Left renal cortex interstitium (tissue), 4 donors: Measurements from ENCODE around the gene GDPD5. TPM values are rescaled to one million over a fixed set of nuclear protein-coding genes. Genes with fewer than 3 reads are reported as not detected.

ENCODE experiments used
- DNase-seq, 4 donors: peaks; one replicate each; pipeline ENCODE4 v3.0.0-alpha.2; 2013; ENCODE audit warnings: low read depth in 4 of 4, low spot score in 2 of 4, missing footprints in 1 of 4
- polyA plus RNA-seq, 4 donors: library from polyadenylated mRNA; unstranded; fragments of 120-200 nt; gene quantifications; one replicate each; pipeline ENCODE4 v1.2.1, GENCODE V29; 2013; ENCODE audit not compliant: insufficient read length in 4 of 4

GDPD5 gene
- polyA plus RNA-seq, 4 donors, result 6.7 to 17.4 (median 11.8) TPM

DNA sequence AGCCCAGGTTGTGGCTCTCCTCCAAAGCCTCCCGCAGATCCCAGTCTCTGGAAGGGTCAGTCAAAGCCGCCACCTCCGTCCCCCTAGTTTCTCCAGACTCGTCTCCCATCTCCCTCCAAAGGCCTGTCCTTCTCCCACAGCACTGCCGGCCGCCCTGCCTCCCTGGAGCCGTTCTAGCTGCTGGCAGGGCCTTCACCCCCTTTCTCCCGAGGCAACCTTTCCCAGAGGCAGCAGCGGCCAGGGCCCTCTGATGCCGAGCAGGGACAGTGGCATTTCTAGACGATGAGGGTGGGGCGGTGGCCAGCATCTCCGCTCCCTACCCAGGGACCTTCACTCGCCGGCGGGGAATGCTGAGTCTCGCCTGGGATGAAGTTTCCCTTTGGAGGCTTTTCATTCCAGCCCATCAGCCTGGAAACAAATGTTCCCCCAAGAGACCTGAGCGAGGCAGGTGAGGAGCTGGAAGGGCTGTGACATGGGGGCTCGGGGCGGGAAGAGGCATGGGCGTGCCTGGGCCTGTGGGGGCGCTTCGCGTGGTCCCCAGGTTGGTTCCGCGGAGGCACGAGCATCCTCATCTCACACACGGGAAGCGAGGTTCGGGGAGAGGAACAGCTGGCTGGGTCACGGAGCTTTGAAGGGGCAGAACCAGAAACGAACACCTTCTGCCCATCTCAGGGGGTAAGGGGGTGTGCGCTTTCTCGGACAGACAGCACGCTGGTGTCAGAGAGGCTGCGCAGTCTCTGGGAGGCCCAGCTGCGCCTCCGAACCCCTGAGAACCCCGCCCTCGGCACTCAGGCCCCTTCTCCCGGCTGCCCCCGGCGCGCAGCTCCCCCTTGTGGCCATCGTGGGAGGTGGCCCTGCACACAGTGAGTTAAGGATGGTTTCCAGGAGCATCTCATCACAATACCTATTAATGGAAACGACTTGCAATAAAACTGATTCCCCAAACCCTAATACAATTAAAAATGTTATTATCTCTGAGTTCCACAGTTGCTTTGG is 74.6 kb downstream of the GDPD5 start:
- no peak for DNase-seq

DNA sequence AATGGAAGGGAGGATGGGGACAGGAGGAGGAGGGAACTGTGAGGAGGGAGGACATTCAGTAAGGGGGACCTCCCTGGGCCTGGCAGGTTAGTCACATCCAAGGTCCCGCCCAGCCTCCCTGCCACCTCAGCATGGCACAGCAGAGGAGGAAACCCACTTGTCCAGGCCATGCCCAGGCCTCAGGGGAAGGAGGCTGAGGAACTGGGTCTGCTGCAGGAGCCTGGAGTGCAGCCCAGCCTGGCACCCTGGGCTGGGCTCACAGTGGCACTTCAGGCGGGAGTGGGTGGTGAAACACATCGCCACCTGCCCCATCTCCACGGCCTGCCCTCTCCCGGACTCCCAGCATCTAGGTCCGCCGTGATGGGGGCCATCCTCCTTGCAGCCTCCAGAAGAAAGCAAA is 75.5 kb downstream of the GDPD5 start:
- no peak for DNase-seq

GRCh38 chr11:75449776-75450175 is 76.0 kb downstream of the GDPD5 start:
- no peak for DNase-seq

GRCh38 chr11:75449271-75449670 is 76.5 kb downstream of the GDPD5 start:
- DNase-seq, result no peak

GRCh38 chr11:75447415-75447814 is 78.3 kb downstream of the GDPD5 start:
- DNase-seq, result no peak

DNA sequence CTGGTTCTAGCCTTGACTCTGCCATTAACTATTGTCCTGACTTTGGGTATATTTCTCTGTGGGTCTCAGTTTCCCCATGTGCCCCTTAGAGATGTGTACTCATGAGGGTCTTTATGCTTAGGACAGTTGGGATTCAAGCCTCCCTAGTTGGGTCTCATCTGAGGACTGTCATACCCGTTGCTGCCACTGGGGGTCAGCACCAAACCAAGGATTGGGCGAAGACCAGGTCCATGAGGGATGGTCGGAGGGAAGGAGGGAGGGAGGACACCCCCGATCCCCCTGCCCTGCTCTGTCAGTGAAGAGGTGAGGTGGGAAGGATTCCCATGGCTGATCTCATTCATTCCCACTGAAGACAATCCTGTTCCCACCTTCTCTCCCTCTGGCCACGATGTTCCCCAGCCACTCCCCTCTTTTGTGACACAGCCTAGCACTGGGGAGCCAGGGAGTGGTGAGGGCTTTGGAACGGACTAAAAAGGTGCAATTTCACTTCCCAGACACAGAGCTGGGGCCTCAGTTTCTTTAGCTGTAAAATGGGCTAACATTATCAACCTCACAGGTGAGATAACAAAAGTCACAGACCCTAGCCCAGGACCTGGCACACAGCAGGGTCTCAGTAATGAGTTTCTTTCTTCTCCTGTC is 80.3 kb downstream of the GDPD5 start:
- DNase-seq, result no peak

DNA sequence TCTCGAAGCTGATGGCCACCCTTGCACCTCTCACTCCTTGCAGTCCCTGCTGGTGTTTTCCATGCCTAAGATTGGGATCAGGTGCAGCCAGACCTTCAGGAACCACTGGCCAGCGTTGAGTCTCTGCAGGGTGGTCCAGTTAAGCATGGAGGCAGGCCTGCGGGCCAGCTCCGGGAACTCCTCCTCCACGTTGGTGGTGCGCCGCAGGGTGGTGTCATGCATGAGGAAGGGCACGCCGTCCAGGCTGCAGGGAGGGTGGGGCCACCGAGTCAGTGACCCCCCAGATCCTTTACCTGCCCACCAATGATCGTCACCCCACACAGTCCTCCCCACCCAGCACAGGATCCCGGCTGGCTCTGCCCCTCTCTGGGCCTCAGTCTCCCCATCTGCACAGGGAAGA is 82.7 kb downstream of the GDPD5 start:
- DNase-seq, result no peak

DNA sequence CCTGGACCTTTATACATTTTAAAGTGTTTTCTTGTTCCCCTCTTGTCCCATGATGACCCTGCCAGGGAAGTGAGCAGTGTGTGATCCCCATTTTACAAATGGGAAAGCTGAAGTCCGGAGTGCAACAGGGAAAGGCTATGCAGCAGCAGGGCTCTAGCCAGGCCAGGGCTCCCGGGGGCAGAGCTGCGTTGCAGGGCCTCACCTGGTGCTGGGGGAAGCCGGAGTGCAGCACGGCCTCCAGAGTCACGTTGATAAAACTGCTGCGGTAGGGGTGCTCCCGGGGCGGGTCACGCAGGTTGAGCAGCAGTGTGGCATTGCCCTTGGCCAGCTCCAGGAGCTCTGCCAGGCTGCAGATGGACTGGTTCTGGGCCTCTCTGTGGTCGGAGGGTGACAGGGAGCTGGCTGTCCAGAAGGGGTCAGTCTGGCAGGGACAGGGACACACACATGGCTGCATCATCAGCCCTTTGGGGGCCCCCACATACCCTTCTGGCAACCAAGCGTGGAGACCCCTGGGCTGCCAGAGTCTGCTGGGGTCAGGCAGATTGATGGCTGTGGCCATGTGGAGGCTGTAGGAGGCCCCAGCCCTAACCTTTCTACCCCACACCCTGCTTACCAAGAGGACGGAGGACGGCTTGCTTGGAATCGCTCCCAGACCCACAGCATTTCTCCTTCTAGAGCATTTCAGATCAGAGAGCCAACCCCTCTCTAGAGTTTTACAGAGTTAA is 83.4 kb downstream of the GDPD5 start:
- no peak for DNase-seq

GRCh38 chr11:75441804-75442132 is 84.0 kb downstream of the GDPD5 start:
- DNase-seq, result no peak

DNA sequence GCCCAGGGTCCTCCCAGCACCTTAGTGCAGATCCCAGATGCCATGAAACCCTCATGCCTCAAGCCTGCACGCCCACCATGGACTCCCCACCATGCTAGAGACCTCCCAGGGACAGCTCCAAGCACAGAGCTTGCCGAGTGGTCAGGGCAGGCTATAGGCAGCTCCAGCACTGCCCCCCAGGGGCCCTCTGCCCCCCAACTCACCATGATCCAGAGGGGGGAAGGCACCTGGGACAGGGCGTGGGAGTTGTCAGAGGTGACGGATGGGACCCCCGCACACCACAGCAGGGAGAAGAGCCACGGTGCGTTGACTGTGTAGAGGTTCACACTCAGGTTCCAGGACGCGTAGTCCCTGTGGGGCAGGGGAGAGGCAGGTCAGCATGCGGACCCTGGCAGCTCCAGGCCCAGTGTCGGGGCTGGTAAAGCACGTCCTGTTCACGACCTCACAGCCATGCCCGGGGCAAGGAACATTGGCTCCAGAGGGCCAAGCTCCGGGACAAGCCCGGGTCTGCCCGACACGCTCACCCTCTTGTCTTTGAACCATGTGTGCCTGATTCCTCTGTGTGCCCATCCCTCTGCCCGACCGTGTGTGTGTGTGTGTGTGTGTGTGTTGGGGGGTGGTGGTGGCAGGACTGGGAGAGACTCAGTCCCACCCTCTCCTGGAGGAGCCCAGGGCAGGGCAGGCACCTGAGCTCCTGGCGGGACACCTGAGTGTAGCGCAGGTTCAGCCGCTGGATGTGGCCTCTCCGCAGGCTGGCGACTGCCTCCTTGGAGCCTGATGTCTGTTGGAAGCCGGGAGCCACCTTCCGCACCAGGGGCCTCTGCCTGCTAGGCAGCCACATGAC is 84.6 kb downstream of the GDPD5 start:
- no peak for DNase-seq

DNA sequence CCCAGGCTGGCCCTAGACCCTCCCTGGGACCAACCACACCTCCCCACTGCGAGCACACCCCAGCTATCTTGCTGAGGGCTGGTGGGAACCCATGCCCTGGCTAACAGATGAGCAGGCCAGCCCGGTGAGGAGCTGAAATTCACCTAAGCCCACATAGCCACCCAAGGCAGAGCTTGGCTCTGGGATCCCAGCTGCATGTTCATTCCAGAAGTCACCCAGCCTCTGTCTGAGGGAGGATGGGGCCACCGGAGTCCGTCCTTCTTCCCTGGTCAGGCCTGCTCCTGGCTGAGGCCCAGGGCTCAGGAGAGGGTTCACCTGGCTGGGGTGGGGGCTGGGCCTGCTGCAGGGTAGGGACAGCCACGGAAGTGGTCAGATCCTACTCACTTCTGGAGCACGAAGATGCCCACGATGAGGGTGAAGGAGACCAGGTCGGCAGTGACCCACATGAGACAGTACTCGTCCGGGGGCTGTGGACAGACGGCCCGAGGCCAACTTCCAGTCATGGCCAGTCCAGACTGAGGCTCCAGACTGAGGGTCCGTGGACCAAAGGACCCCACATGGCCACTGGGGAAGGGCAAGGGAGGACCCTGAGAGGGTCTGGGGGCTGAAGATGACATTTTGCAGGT is 86.1 kb downstream of the GDPD5 start:
- no peak for DNase-seq

- no peak for DNase-seq
Observed at GRCh38 chr11:75439026-75439425, 86.7 kb downstream of the GDPD5 start.

GRCh38 chr11:75437966-75438659 is 87.6 kb downstream of the GDPD5 start:
- no peak for DNase-seq

GRCh38 chr11:75436806-75437205 is 88.9 kb downstream of the GDPD5 start:
- DNase-seq, result no peak

GRCh38 chr11:75435571-75435925 is 90.2 kb downstream of the GDPD5 start:
- DNase-seq, result no peak

DNA sequence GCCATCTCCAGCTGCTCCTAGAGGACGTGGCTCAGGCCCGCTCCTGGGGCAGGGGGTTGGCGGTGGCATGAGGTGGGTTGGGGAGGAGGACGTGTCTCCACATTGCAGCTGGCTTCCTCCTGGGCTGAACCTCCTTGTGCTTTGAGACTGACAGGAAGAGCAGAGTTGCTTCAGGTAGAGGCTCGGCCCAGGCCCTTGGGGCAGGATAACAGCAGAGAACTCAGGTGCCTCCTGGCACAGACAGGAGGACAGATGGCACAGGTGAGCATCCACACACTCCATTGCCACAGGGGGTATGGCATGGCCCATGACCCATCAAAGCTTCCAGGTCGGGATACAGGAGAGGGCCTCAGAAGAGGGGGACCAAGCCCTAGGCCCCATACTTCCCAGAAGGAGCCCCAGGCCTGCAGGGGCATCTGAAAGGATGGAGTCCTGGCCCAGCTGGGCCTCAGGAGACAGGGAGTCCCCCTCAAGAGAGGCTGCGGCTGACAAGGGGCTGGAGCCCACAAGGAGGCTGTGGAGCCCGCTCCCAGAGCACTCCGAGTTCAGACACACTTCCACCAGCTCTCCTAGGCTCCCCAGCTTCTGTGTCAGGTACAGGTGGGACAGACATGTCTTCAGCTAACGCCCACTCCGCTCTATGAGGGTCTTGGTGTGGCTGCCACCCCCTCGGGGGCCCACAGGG is 90.7 kb downstream of the GDPD5 start:
- DNase-seq, result no peak

GRCh38 chr11:75434051-75434450 is 91.7 kb downstream of the GDPD5 start:
- no peak for DNase-seq

- DNase-seq, result no peak
Observed at GRCh38 chr11:75433443-75433842, 92.3 kb downstream of the GDPD5 start.

DNA sequence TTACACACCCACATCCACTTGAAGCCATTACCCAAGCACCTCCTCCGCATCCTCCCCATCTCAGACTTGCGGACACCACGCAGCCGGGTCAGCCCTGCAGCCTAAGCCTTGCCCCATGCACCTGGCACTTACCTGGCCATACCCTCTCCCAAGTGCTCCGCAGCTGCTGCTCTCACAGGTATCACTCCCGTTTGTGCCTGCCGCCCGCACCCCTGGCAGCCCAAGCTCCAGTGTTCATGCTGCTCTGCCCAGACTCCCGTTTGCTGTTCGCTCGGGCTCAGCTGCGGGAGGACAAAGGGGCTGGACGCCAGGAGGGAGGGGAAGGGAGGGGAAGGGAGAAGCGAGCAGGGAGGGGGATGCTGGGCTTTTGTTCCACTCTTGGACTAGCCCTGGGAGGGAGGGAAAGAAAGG is 92.8 kb downstream of the GDPD5 start, which contains the start of gene KLHL35:
Gene KLHL35 (minus strand): TSS at position 293 of the 411 bp plus-strand sequence. CDS start 2,574 bp downstream, outside the sequence.
- DNase-seq, result no peak
